ENCODE data around the gene CD3G.
A peak's percentile ranks its signal among the peaks of the same experiment; 100 is the strongest.

- no peak for TF ChIP-seq POLR2AphosphoS5 (IDR thresholded peaks at IDR 0.05; ENCODE audit: low read depth, low read length)
- TF ChIP-seq, protein P1, sequence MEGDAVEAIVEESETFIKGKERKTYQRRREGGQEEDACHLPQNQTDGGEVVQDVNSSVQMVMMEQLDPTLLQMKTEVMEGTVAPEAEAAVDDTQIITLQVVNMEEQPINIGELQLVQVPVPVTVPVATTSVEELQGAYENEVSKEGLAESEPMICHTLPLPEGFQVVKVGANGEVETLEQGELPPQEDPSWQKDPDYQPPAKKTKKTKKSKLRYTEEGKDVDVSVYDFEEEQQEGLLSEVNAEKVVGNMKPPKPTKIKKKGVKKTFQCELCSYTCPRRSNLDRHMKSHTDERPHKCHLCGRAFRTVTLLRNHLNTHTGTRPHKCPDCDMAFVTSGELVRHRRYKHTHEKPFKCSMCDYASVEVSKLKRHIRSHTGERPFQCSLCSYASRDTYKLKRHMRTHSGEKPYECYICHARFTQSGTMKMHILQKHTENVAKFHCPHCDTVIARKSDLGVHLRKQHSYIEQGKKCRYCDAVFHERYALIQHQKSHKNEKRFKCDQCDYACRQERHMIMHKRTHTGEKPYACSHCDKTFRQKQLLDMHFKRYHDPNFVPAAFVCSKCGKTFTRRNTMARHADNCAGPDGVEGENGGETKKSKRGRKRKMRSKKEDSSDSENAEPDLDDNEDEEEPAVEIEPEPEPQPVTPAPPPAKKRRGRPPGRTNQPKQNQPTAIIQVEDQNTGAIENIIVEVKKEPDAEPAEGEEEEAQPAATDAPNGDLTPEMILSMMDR (IDR thresholded peaks at IDR 0.05): peak; percentile 77
- no peak for TF ChIP-seq SIN3A (IDR thresholded peaks at IDR 0.05; ENCODE audit: borderline replicate concordance, insufficient read depth, low read depth, low read length)
- TF ChIP-seq, protein P2, sequence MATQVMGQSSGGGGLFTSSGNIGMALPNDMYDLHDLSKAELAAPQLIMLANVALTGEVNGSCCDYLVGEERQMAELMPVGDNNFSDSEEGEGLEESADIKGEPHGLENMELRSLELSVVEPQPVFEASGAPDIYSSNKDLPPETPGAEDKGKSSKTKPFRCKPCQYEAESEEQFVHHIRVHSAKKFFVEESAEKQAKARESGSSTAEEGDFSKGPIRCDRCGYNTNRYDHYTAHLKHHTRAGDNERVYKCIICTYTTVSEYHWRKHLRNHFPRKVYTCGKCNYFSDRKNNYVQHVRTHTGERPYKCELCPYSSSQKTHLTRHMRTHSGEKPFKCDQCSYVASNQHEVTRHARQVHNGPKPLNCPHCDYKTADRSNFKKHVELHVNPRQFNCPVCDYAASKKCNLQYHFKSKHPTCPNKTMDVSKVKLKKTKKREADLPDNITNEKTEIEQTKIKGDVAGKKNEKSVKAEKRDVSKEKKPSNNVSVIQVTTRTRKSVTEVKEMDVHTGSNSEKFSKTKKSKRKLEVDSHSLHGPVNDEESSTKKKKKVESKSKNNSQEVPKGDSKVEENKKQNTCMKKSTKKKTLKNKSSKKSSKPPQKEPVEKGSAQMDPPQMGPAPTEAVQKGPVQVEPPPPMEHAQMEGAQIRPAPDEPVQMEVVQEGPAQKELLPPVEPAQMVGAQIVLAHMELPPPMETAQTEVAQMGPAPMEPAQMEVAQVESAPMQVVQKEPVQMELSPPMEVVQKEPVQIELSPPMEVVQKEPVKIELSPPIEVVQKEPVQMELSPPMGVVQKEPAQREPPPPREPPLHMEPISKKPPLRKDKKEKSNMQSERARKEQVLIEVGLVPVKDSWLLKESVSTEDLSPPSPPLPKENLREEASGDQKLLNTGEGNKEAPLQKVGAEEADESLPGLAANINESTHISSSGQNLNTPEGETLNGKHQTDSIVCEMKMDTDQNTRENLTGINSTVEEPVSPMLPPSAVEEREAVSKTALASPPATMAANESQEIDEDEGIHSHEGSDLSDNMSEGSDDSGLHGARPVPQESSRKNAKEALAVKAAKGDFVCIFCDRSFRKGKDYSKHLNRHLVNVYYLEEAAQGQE (IDR thresholded peaks at IDR 0.05; ENCODE audit: insufficient read depth in 1 of 2, low read depth in 2 of 2, low read length in 1 of 2): no peak
Measured at GRCh38 chr11:118353084-118353710, 9.1 kb downstream of the CD3G start.
